SK-N-SH (cell line): ENCODE data around the gene GOPC.

Experiments used
- JUND ChIP-seq: IDR thresholded peaks from 2 replicates; pipeline ENCODE4 v1.4.0; 2012
- MEF2A ChIP-seq: IDR thresholded peaks from 2 replicates; pipeline ENCODE4 v1.4.0; 2012; ENCODE audit warnings: low read depth, borderline replicate concordance
- NFIC ChIP-seq: IDR thresholded peaks from 2 replicates; pipeline ENCODE4 v1.4.0; 2012; ENCODE audit warnings: borderline replicate concordance
- POLR2AphosphoS5 ChIP-seq: IDR thresholded peaks from 2 replicates; pipeline ENCODE4 v1.6.1; 2012; ENCODE audit warnings: low read depth, low read length
- RAD21 ChIP-seq: IDR thresholded peaks from 2 replicates; pipeline ENCODE4 v1.6.1; 2012; ENCODE audit warnings: mild to moderate bottlenecking, low read length
- RCOR1 ChIP-seq: fragments of 150-350 bp; IDR thresholded peaks from 2 replicates; pipeline ENCODE4 v1.6.1; 2017; ENCODE audit warnings: antibody characterized with exemption, low read length
- RFX5 ChIP-seq: IDR thresholded peaks from 2 replicates; pipeline ENCODE4 v1.6.1; 2012; ENCODE audit warnings: mild to moderate bottlenecking, improper control_type of control experiment, low read length
- SIN3A ChIP-seq: IDR thresholded peaks from 2 replicates; pipeline ENCODE4 v1.6.1; 2012; ENCODE audit warnings: low read depth, mild to moderate bottlenecking, low read length, moderate library complexity, borderline replicate concordance
- TEAD4 ChIP-seq: IDR thresholded peaks from 2 replicates; pipeline ENCODE4 v1.4.0; 2012; ENCODE audit warnings: mild to moderate bottlenecking, borderline replicate concordance; ENCODE audit not compliant: insufficient read depth
- TF ChIP-seq, protein P1 (sequence below): fragments of 200-600 bp; sonication (generic); IDR thresholded peaks from 2 replicates; pipeline ENCODE4 v1.6.1; 2017; ENCODE audit warnings: antibody characterized with exemption, mild to moderate bottlenecking, moderate library complexity
- TF ChIP-seq, protein P2 (sequence below): IDR thresholded peaks from 2 replicates; pipeline ENCODE4; 2012
- TF ChIP-seq, protein P3 (sequence below): IDR thresholded peaks from 2 replicates; pipeline ENCODE4 v1.4.0; 2012; ENCODE audit warnings: low read depth

DNA sequence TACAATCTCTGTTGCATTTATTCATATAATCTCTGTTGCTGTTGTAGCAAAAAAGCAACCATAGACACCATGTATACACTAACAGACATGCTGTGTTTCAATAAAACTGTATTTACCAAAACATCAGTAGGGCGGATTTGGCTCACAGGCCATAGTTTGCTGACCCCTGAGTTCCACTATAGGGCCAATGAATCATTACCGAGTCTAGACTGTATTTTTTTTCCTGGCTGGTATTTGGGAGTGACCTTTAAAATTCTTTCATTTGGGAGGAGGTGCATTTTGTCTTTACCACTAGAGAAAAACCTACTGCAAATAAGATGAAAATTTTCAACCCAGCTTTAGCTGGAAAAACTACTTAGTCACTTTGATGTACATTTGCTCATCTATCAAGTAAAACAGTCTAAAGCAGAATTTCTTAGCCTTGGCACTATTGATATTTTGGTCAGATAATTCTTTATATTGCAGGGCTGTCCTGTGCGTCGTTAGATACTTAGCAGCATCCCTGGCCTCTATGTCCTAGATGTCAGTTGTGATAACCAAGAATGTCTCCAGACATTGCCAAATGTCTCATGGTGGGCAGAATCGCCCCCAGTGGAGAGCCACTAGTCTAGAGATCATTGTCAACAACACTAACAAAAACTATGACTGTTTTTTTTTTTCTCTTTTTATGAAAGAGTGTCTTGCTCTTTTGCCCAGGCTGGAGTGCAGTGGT, 80.4 kb downstream of the GOPC start:
- TF ChIP-seq, protein P1, sequence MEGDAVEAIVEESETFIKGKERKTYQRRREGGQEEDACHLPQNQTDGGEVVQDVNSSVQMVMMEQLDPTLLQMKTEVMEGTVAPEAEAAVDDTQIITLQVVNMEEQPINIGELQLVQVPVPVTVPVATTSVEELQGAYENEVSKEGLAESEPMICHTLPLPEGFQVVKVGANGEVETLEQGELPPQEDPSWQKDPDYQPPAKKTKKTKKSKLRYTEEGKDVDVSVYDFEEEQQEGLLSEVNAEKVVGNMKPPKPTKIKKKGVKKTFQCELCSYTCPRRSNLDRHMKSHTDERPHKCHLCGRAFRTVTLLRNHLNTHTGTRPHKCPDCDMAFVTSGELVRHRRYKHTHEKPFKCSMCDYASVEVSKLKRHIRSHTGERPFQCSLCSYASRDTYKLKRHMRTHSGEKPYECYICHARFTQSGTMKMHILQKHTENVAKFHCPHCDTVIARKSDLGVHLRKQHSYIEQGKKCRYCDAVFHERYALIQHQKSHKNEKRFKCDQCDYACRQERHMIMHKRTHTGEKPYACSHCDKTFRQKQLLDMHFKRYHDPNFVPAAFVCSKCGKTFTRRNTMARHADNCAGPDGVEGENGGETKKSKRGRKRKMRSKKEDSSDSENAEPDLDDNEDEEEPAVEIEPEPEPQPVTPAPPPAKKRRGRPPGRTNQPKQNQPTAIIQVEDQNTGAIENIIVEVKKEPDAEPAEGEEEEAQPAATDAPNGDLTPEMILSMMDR, result no peak
- TF ChIP-seq TEAD4 (no peak), NFIC (no peak), MEF2A (no peak), POLR2AphosphoS5 (no peak), RAD21 (no peak), RFX5 (no peak), RCOR1 (no peak), SIN3A (no peak), JUND (no peak)
- TF ChIP-seq, protein P2, sequence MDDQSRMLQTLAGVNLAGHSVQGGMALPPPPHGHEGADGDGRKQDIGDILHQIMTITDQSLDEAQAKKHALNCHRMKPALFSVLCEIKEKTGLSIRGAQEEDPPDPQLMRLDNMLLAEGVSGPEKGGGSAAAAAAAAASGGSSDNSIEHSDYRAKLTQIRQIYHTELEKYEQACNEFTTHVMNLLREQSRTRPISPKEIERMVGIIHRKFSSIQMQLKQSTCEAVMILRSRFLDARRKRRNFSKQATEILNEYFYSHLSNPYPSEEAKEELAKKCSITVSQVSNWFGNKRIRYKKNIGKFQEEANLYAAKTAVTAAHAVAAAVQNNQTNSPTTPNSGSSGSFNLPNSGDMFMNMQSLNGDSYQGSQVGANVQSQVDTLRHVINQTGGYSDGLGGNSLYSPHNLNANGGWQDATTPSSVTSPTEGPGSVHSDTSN, result no peak
- TF ChIP-seq, protein P3, sequence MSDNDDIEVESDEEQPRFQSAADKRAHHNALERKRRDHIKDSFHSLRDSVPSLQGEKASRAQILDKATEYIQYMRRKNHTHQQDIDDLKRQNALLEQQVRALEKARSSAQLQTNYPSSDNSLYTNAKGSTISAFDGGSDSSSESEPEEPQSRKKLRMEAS, result no peak
